Neural progenitor cell (in vitro differentiated cells): ENCODE results near the gene MDP1. TPM values are rescaled to one million over a fixed set of nuclear protein-coding genes. Genes with fewer than 3 reads are reported as not detected.
A peak's percentile ranks its signal among the peaks of the same experiment; 100 is the strongest.

Source experiments
- DNase-seq: peaks from one replicate; pipeline ENCODE4 v3.0.0-alpha.2; 2016; ENCODE audit warnings: low spot score
- H2AFZ ChIP-seq: fragments of 200-600 bp; sonication (generic); replicated peaks from 2 replicates; pipeline ENCODE4 v1.6.1; 2016; ENCODE audit warnings: antibody characterized with exemption
- H3F3A ChIP-seq: fragments of 200-600 bp; sonication (generic); 2 replicates; pipeline ENCODE4 v1.6.1; 2016; ENCODE audit warnings: antibody characterized with exemption, low read depth
- H3K27ac ChIP-seq: fragments of 200-600 bp; sonication (generic); 2 replicates; pipeline ENCODE4 v1.5.1; 2016; ENCODE audit warnings: mild to moderate bottlenecking
- H3K27me3 ChIP-seq: fragments of 200-600 bp; sonication (generic); 2 replicates; pipeline ENCODE4 v1.6.1; 2016; ENCODE audit warnings: mild to moderate bottlenecking, moderate library complexity
- H3K36me3 ChIP-seq: fragments of 200-600 bp; sonication (generic); 2 replicates; pipeline ENCODE4 v1.5.1; 2016
- H3K4me1 ChIP-seq: fragments of 200-600 bp; sonication (generic); 2 replicates; pipeline ENCODE4 v1.6.1; 2016; ENCODE audit warnings: mixed run types
- H3K4me2 ChIP-seq: fragments of 200-600 bp; sonication (generic); 2 replicates; pipeline ENCODE4 v1.6.1; 2016
- H3K4me3 ChIP-seq: fragments of 200-600 bp; sonication (generic); 2 replicates; pipeline ENCODE4 v1.5.1; 2016
- H3K79me2 ChIP-seq: fragments of 200-600 bp; sonication (generic); 2 replicates; pipeline ENCODE4 v1.6.1; 2016; ENCODE audit warnings: low read depth
- H3K9ac ChIP-seq: fragments of 200-600 bp; sonication (generic); 2 replicates; pipeline ENCODE4 v1.6.1; 2016
- H3K9me3 ChIP-seq: fragments of 200-600 bp; sonication (generic); 2 replicates; pipeline ENCODE4 v1.5.1; 2016; ENCODE audit warnings: low read depth
- H4K20me1 ChIP-seq: fragments of 200-600 bp; sonication (generic); 2 replicates; pipeline ENCODE4 v1.6.1; 2016; ENCODE audit warnings: low read depth
- H3K27ac Mint-ChIP-seq: 3 replicates; pipeline ENCODE4 v1.8.0; 2021; ENCODE audit warnings: mixed read lengths
- H3K27me3 Mint-ChIP-seq: 2 replicates; pipeline ENCODE4 v1.8.0; 2022; ENCODE audit warnings: low read depth, mild to moderate bottlenecking, inconsistent platforms, moderate library complexity, mixed read lengths; ENCODE audit not compliant: insufficient read depth
- H3K36me3 Mint-ChIP-seq: 3 replicates; pipeline ENCODE4 v1.8.0; 2021; ENCODE audit warnings: mixed read lengths
- H3K4me1 Mint-ChIP-seq: 3 replicates; pipeline ENCODE4 v1.8.0; 2021; ENCODE audit warnings: mixed read lengths
- H3K4me3 Mint-ChIP-seq: 3 replicates; pipeline ENCODE4 v1.8.0; 2021; ENCODE audit warnings: mild to moderate bottlenecking, moderate library complexity, mixed read lengths
- H3K9me3 Mint-ChIP-seq: 3 replicates; pipeline ENCODE4 v1.8.0; 2020; ENCODE audit warnings: mixed read lengths
- EZH2 ChIP-seq: fragments of 200-600 bp; sonication (generic); IDR thresholded peaks from 2 replicates; pipeline ENCODE4 v1.6.1; 2017; ENCODE audit warnings: antibody characterized with exemption, mild to moderate bottlenecking, moderate library complexity
- EZH2phosphoT487 ChIP-seq: fragments of 200-600 bp; sonication (generic); IDR thresholded peaks from 2 replicates; pipeline ENCODE4 v1.6.1; 2017; ENCODE audit warnings: antibody characterized with exemption
- total RNA-seq: library from RNA; depleted of rRNA; stranded (reverse); fragments of >200 nt; gene quantifications from 2 replicates; pipeline ENCODE4 v1.2.3, GENCODE V29; 2015; ENCODE audit warnings: low replicate concordance
- TF ChIP-seq, protein P1 (sequence below): fragments of 200-600 bp; sonication (generic); IDR thresholded peaks from 2 replicates; pipeline ENCODE4 v1.5.1; 2017; ENCODE audit warnings: antibody characterized with exemption, mild to moderate bottlenecking

Gene MDP1
- total RNA-seq, 1 donor from 2014 or later, result 18.3 TPM

- H3K9me3 Mint-ChIP-seq, result no peaks in the 10 kb centered on the region
- Histone ChIP-seq H3F3A (peaks cover 27% of the 10 kb centered on the region), H3K27me3 (no peaks in the 10 kb centered on the region), H2AFZ (peak within 1 kb of the TSS; percentile 87), H3K4me1 (peaks cover 6% of the 10 kb centered on the region), H3K36me3 (no peaks in the 10 kb centered on the region), H3K4me2 (peak within 1 kb of the TSS; percentile 92), H3K27ac (peak within 1 kb of the TSS; percentile 90), H3K4me3 (peak within 1 kb of the TSS; percentile 81), H3K9me3 (no peaks in the 10 kb centered on the region), H3K79me2 (peaks cover 14% of the 10 kb centered on the region), H4K20me1 (no peaks in the 10 kb centered on the region), H3K9ac (peak within 1 kb of the TSS; percentile 70)
- H3K27me3 Mint-ChIP-seq, result peaks cover 8% of the 10 kb centered on the region
- DNase-seq, result peak; percentile 92
- TF ChIP-seq, protein P1, sequence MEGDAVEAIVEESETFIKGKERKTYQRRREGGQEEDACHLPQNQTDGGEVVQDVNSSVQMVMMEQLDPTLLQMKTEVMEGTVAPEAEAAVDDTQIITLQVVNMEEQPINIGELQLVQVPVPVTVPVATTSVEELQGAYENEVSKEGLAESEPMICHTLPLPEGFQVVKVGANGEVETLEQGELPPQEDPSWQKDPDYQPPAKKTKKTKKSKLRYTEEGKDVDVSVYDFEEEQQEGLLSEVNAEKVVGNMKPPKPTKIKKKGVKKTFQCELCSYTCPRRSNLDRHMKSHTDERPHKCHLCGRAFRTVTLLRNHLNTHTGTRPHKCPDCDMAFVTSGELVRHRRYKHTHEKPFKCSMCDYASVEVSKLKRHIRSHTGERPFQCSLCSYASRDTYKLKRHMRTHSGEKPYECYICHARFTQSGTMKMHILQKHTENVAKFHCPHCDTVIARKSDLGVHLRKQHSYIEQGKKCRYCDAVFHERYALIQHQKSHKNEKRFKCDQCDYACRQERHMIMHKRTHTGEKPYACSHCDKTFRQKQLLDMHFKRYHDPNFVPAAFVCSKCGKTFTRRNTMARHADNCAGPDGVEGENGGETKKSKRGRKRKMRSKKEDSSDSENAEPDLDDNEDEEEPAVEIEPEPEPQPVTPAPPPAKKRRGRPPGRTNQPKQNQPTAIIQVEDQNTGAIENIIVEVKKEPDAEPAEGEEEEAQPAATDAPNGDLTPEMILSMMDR, result no peak
- TF ChIP-seq EZH2, result no peak
- TF ChIP-seq EZH2phosphoT487, result no peak
- peaks cover 22% of the 10 kb centered on the region for H3K36me3 Mint-ChIP-seq
- H3K4me3 Mint-ChIP-seq, result peak within 1 kb of the TSS; percentile 98
- H3K27ac Mint-ChIP-seq, result peak within 1 kb of the TSS; percentile 99
- H3K4me1 Mint-ChIP-seq, result peaks cover 21% of the 10 kb centered on the region
These were observed 20.4 kb downstream of the MDP1 start, which contains the start of gene TM9SF1 for GRCh38 chr14:24195186-24196070. TM9SF1 (minus strand) TSS chr14:24195441; CDS start chr14:24195019, 422 bp downstream.

DNA sequence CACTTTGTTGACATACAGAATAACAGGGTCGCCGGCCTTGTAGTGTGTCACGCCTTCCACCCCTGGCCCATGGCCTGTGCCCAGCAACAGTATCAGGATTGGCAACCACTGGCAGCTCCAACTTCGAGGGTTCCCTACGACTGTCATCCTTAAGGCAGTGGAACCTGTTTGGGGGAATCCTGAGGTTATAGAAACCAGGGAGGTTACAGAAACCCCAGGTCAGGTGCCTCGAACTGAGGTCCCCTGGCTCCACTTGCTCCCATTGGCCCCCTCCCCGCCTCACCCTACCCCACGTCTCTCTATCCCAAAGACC lies 21.0 kb downstream of the MDP1 start:
- no peaks in the 10 kb centered on the region for H3K36me3 ChIP-seq
- H3K27ac ChIP-seq, result no peak overlapping the region
- no peaks in the 10 kb centered on the region for H3K9me3 Mint-ChIP-seq
- peaks cover 14% of the 10 kb centered on the region for H3K79me2 ChIP-seq
- no peak overlapping the region for H3K9ac ChIP-seq
- peaks cover 24% of the 10 kb centered on the region for H3K4me1 Mint-ChIP-seq
- H2AFZ ChIP-seq, result peak overlapping the region; percentile 87
- peaks cover 27% of the 10 kb centered on the region for H3F3A ChIP-seq
- H3K4me3 Mint-ChIP-seq, result peak overlapping the region; percentile 98
- peak overlapping the region; percentile 60 for H3K27ac Mint-ChIP-seq
- H3K36me3 Mint-ChIP-seq, result peaks cover 24% of the 10 kb centered on the region
- H3K4me1 ChIP-seq, result peaks cover 6% of the 10 kb centered on the region
- H3K27me3 Mint-ChIP-seq, result peaks cover 8% of the 10 kb centered on the region
- H3K4me2 ChIP-seq, result peak overlapping the region; percentile 92
- no peaks in the 10 kb centered on the region for H3K27me3 ChIP-seq
- peak overlapping the region; percentile 81 for H3K4me3 ChIP-seq
- no peak for DNase-seq
- H3K9me3 ChIP-seq, result no peaks in the 10 kb centered on the region
- TF ChIP-seq, protein P1, result no peak
- TF ChIP-seq EZH2phosphoT487 (no peak), EZH2 (no peak)
- no peaks in the 10 kb centered on the region for H4K20me1 ChIP-seq

GRCh38 chr14:24194186-24194872 lies 21.5 kb downstream of the MDP1 start:
- Histone ChIP-seq H2AFZ (no peak overlapping the region), H3K4me1 (peaks cover 6% of the 10 kb centered on the region), H3K9ac (no peak overlapping the region), H3K27ac (no peak overlapping the region), H3K4me2 (peak overlapping the region; percentile 92), H3K79me2 (peaks cover 14% of the 10 kb centered on the region), H4K20me1 (no peaks in the 10 kb centered on the region), H3K9me3 (no peaks in the 10 kb centered on the region), H3K4me3 (peak overlapping the region; percentile 81), H3K27me3 (no peaks in the 10 kb centered on the region), H3F3A (peaks cover 31% of the 10 kb centered on the region), H3K36me3 (no peaks in the 10 kb centered on the region)
- Mint-ChIP-seq H3K4me1 (peaks cover 26% of the 10 kb centered on the region), H3K27me3 (peaks cover 8% of the 10 kb centered on the region), H3K4me3 (peak overlapping the region; percentile 98), H3K9me3 (no peaks in the 10 kb centered on the region), H3K36me3 (peaks cover 24% of the 10 kb centered on the region), H3K27ac (no peak overlapping the region)
- no peak for DNase-seq
- no peak for TF ChIP-seq EZH2phosphoT487
- TF ChIP-seq EZH2, result no peak
- TF ChIP-seq, protein P1, result no peak
